ENCODE results near the gene CHAD. TPM values are rescaled to one million over a fixed set of nuclear protein-coding genes. Genes with fewer than 3 reads are reported as not detected.

Gene CHAD
- total RNA-seq, 1 experiment from 2014 or later: 0.57 TPM

DNA sequence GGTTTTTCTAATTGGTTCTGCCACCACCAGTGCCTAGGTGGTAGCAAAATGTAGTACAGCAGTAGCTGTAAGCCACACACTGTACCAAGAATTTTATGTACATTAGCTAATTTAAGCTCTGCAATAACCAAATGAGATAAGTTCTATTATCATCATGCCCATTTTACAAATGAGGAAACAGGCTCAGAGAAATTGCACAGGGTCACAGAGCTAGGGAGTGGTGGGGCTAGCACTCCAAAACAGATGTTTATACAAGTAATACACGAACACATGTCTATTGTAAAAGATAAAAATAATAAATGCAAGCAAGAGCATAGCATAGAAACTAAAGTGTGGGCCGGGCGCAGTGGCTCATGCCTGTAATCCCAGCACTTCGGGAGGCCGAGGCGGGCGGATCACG, 23.5 kb upstream of the CHAD start:
- Histone ChIP-seq H4K91ac (ENCODE audit: insufficient read length, low read depth, low read length) (no peak overlapping the region), H3K56ac (ENCODE audit: insufficient read length, low read depth, low read length) (no peak overlapping the region), H2AFZ (ENCODE audit: low read length) (no peak overlapping the region), H4K5ac (ENCODE audit: insufficient read length, low read depth, low read length) (no peak overlapping the region), H3K18ac (ENCODE audit: insufficient read length, low read depth, low read length) (no peak overlapping the region), H2AK5ac (ENCODE audit: insufficient read length, low read length) (no peak overlapping the region), H2BK5ac (ENCODE audit: insufficient read length, low read length) (no peak overlapping the region), H2BK120ac (ENCODE audit: low read depth, low read length, poor library complexity, severe bottlenecking) (no peak overlapping the region), H3K23me2 (ENCODE audit: insufficient read length, low read depth, low read length, poor library complexity, severe bottlenecking) (no peaks in the 10 kb centered on the region), H2BK12ac (ENCODE audit: insufficient read length, low read depth, low read length) (no peak overlapping the region), H3K79me1 (ENCODE audit: insufficient read depth, low read depth, low read length, poor library complexity, severe bottlenecking) (no peaks in the 10 kb centered on the region), H4K8ac (replicated peaks; ENCODE audit: insufficient read length, low read depth, low read length) (no peak overlapping the region), H3K27ac (ENCODE audit: insufficient read length, low read depth, low read length) (no peak overlapping the region), H2BK20ac (ENCODE audit: low read depth, low read length, poor library complexity, severe bottlenecking) (no peak overlapping the region), H3K4me1 (ENCODE audit: insufficient read depth, low read length) (no peaks in the 10 kb centered on the region), H3K4ac (ENCODE audit: low read depth, low read length) (no peak overlapping the region), H3K27me3 (ENCODE audit: insufficient read depth, low read length) (no peaks in the 10 kb centered on the region), H3K9ac (ENCODE audit: extremely low read depth, insufficient read length, low read length) (no peak overlapping the region), H3K79me2 (ENCODE audit: insufficient read depth, low read length) (no peaks in the 10 kb centered on the region), H4K20me1 (ENCODE audit: control insufficient read depth, insufficient read depth, insufficient read length) (no peaks in the 10 kb centered on the region), H2BK15ac (ENCODE audit: low read depth, low read length) (no peak overlapping the region), H3T11ph (ENCODE audit: low read length) (no peak overlapping the region), H3K9me3 (ENCODE audit: control insufficient read depth, low read depth, low read length) (no peaks in the 10 kb centered on the region), H3K14ac (ENCODE audit: insufficient read depth, low read length) (no peak overlapping the region), H3K23ac (ENCODE audit: insufficient read length, low read depth, low read length) (no peak overlapping the region), H3K4me2 (ENCODE audit: insufficient read depth, insufficient read length, low read length) (no peak overlapping the region)
- Mint-ChIP-seq H3K9me3 (no peaks in the 10 kb centered on the region), H3K4me3 (no peak overlapping the region), H3K27me3 (ENCODE audit: low read depth) (peaks cover 3% of the 10 kb centered on the region; the same call in 1 of the 2 replicates), H3K27ac (no peak overlapping the region; a peak in 1 of 7 replicates), H3K36me3 (ENCODE audit: insufficient read depth in 1 of 3, low read depth in 3 of 3) (no peaks in the 10 kb centered on the region; a peak in 1 of 7 replicates), H3K4me1 (peaks cover 10 to 16% of the 10 kb centered on the region in 2 experiments)
- DNase-seq: no peak
- TF ChIP-seq, protein P1, sequence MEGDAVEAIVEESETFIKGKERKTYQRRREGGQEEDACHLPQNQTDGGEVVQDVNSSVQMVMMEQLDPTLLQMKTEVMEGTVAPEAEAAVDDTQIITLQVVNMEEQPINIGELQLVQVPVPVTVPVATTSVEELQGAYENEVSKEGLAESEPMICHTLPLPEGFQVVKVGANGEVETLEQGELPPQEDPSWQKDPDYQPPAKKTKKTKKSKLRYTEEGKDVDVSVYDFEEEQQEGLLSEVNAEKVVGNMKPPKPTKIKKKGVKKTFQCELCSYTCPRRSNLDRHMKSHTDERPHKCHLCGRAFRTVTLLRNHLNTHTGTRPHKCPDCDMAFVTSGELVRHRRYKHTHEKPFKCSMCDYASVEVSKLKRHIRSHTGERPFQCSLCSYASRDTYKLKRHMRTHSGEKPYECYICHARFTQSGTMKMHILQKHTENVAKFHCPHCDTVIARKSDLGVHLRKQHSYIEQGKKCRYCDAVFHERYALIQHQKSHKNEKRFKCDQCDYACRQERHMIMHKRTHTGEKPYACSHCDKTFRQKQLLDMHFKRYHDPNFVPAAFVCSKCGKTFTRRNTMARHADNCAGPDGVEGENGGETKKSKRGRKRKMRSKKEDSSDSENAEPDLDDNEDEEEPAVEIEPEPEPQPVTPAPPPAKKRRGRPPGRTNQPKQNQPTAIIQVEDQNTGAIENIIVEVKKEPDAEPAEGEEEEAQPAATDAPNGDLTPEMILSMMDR (conservative IDR thresholded peaks at IDR 0.05): no peak
- no CpG with 5 or more reads among the region's 8 CpGs for WGBS (ENCODE audit: extremely low coverage, insufficient read length, low lambda C conversion rate)

Measured in H9 (cell line).